Astrocyte of the cerebellum (primary cell): ENCODE data around the gene PPP2R2B.

Experiments used
- DNase-seq: peaks from one replicate; pipeline ENCODE4 v3.0.0-alpha.2; 2011; ENCODE audit warnings: low read depth
- H3K4me3 ChIP-seq: 2 replicates; pipeline ENCODE4 v1.5.1; 2011; ENCODE audit warnings: mild to moderate bottlenecking, low read depth, low read length, moderate library complexity
- in situ Hi-C: cut with HindIII; loops from 2 replicates; pipeline ENCODE4 v1.10.0; 2017; ENCODE audit warnings: low sequenced_read_pairs
- TF ChIP-seq, protein P1 (sequence below): IDR thresholded peaks from 2 replicates; pipeline ENCODE4 v1.5.1; 2012; ENCODE audit warnings: low read length, low read depth, moderate library complexity, mild to moderate bottlenecking; ENCODE audit errors: missing control alignments

PPP2R2B gene

DNA sequence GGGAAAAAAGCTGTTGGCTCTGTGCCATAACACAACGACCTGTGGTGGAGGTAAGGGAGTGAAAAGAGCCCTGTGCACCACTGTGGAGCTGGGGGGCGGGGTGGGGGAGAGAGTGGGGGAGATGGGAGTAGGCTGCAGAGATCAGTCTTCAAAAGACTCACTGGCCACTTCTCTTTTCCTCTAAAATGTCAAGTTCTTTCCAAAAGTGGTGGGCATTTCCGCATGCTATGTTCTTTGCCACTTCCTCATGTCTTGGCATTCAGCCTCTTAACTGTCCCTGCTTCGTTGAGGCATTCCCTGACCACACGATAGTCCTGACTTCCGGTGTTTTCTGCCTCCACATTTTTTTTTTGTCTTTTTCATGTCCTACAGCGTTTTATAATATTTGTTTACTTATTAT, 2.4 kb upstream of the PPP2R2B start:
- in situ Hi-C loops = no loop called here
- H3K4me3 ChIP-seq = no peak overlapping the region
- no peak for DNase-seq
- TF ChIP-seq, protein P1, sequence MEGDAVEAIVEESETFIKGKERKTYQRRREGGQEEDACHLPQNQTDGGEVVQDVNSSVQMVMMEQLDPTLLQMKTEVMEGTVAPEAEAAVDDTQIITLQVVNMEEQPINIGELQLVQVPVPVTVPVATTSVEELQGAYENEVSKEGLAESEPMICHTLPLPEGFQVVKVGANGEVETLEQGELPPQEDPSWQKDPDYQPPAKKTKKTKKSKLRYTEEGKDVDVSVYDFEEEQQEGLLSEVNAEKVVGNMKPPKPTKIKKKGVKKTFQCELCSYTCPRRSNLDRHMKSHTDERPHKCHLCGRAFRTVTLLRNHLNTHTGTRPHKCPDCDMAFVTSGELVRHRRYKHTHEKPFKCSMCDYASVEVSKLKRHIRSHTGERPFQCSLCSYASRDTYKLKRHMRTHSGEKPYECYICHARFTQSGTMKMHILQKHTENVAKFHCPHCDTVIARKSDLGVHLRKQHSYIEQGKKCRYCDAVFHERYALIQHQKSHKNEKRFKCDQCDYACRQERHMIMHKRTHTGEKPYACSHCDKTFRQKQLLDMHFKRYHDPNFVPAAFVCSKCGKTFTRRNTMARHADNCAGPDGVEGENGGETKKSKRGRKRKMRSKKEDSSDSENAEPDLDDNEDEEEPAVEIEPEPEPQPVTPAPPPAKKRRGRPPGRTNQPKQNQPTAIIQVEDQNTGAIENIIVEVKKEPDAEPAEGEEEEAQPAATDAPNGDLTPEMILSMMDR = no peak

DNA sequence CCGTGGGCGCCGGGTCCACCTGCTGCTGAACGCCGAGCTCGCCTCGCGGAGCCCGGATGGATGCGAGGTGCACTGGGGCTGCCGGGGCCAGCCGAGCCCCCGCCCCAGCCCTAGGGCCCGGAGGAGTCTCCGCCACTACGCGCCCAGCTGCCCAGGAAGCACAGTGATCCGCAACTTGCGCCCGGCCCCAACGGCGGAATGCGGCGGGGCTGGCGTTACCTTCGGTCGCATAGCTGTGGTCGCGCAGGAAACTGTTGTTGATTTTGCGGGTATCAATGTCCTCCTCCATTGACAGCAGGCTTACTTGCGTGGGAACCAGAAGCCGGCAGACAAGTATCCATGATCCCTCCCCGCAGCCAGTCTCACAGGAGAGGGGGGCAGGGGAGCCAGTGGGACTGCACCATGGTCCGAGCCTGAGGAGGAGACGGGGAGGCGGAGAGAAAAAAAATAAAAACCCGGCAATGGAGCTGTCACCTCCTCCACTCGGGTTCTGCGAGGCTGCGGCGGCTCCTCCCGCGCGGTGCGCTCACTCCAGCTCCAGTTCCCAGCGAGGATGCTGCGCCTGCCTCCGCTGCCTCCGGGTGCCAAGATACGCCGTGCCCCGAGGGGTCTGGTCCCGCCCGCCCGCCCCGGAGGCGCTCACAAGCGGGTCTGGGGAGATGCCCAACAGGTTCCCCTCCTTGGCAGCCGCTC, 628 bp downstream of the PPP2R2B start:
- H3K4me3 ChIP-seq = peak overlapping the region; percentile 75
- in situ Hi-C loops = no loop called here
- DNase-seq = no peak
- TF ChIP-seq, protein P1 = no peak

DNA sequence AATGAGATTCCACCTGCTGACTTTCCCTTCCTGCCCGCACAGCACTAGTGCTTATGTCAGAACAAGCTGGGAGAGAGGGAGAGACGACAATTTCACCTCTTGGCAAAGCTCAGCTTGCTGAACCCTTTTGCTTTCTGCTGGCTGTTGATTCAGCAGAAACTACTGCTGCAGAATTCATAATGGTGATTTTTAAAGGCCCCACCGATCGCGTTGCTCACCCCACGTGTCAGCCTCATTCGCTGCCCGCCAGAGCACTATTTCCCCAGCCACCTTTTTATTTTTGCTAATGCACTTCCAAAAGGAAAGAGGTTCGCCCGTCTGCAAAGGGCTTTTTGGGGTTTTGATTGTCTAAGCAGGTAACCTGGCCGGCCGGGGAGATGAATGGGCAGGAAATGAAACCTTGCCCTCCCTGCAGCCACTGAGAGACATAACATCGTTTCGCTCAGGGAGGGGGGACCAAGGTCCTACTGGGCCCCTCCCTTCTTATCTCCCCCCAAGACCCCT, 1.3 kb downstream of the PPP2R2B start:
- peak overlapping the region; percentile 75 for H3K4me3 ChIP-seq
- TF ChIP-seq, protein P1 = no peak
- in situ Hi-C loops = no loop called here
- no peak for DNase-seq

DNA sequence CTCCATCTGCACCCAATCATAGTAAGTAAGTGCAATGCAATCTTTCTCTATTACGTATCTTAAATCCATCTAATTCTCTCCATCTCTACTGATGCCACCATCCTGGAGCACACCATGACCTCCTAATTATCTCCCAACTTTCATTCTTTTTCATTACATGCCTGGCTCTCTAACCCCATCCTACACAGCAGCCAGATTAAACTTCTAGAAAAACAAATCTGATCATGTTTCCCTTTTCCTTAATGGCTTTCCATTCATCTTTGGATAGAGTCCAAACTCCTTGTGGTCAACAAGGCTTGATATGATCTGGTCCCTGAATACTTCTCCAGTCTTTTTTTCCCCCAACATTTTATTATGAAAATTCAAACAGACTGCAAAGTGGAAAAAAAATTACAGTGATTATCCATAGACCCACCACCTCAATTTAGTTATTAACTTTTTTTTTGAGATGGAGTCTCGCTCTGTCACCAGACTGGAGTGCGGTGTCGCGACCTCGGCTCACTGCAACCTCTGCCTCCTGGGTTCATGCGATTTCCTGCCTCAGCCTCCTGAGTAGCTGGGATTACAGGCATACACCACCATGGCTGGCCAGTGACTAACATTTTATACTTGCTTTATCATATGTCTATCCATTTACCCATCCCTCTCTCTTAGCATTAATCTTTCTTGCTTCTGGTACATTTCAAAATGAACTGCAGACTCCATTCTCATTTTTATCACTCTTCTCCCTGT, 5.2 kb downstream of the PPP2R2B start:
- DNase-seq = peak; percentile 51
- in situ Hi-C loops = no loop called here
- TF ChIP-seq, protein P1 = no peak
- no peak overlapping the region for H3K4me3 ChIP-seq

DNA sequence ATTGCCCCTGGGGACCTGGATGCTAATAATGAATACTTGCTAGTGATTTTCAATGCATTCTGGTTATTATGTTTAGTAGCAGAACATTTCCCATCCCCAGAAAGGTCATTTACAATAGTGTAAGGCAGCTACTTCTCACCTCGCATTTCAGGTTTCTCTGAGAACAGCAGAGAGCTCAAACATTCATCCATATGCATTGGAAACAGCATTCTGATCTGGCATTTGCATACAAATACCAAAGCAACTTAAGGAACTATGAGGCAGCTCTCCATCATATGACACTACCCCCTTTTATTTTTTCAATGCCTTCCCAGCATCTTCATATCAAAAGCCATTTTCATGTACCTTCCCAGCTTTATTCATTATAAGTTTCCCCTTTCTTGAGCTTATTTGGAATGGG, 6.4 kb downstream of the PPP2R2B start:
- no peak for DNase-seq
- H3K4me3 ChIP-seq = no peak overlapping the region
- TF ChIP-seq, protein P1 = no peak
- in situ Hi-C loops = no loop called here

DNA sequence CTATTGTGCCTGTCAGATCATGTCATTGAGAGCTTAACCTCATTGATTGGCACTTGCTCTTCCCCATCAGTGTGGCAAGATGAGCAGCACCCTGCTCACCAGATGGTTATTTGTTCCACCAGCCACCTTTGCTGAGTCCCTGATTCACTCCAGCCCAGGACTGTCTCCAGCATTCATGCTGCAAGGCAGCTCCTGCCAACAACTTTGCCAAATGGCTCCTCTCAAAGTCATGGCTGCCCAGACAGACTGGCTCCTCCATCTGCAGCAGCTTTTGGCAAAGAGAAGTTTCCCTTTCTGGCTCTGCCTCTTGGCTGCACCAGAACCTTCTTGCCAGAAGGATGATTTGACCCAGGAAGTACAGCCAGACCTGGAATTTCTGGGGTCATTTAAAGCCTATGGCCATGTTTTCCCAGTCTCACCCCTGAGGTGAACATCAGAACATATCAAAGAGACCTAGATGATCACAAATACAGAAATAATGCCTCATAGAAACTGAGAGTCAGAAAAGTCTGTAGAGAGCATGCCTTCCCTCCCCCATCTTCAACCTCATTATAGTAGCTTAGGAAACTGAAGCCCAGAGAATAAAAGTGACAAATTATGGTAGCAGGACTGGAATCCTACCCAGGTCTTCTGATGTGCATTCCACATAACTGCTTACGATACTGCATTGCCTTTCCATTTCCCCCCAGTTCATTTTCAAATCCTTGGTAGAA, 10.4 kb downstream of the PPP2R2B start:
- no peak for DNase-seq
- TF ChIP-seq, protein P1 = no peak
- in situ Hi-C loops = no loop called here
- no peak overlapping the region for H3K4me3 ChIP-seq
